GM21737 (cell line): ENCODE results near the gene DNAJC6.
"Not testable (repeated sequence)": the region's sequence is repeated elsewhere in the genome, so short reads cannot be mapped to it uniquely, and the experiment has no call there.

Experiments
- ATAC-seq: cut with Tn5 transposase; IDR thresholded peaks from one replicate; pipeline ENCODE4 v1.9.1; 2021; ENCODE audit warnings: mild to moderate bottlenecking, moderate library complexity; ENCODE audit not compliant: unreplicated experiment

DNAJC6 gene

DNA sequence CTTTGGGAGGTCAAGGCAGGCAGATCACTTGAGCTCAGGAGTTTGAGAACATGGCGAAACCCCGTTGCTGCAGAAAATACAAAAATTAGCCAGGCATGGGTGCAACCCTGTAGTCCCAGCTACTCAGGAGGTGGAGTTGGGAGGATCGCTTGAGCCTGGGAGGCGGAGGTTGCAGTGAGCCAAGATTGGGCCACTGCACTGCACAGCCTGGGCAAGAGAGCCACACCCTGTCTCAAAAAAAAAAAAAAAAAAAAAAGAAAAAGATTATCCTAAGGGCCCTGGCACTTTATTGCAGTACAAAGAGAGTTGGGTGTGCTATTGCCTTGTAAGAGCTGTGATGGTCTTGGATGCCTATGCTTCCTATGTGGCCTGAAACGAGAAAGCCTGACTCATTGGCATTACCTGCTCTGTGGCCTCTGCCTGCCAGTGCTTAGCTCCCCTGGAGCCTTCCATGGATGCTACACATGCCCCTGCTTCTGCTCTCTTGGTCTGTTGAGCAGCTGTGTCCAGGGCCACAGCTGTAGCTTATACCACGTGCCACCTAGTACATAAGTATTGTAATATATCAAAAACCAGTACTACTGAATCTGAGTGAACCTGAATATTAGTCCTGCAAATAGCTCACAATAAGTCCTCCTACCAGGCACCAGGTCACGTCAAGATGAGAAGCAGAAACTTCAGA lies 45.8 kb downstream of the DNAJC6 start:
- no peak for ATAC-seq

DNA sequence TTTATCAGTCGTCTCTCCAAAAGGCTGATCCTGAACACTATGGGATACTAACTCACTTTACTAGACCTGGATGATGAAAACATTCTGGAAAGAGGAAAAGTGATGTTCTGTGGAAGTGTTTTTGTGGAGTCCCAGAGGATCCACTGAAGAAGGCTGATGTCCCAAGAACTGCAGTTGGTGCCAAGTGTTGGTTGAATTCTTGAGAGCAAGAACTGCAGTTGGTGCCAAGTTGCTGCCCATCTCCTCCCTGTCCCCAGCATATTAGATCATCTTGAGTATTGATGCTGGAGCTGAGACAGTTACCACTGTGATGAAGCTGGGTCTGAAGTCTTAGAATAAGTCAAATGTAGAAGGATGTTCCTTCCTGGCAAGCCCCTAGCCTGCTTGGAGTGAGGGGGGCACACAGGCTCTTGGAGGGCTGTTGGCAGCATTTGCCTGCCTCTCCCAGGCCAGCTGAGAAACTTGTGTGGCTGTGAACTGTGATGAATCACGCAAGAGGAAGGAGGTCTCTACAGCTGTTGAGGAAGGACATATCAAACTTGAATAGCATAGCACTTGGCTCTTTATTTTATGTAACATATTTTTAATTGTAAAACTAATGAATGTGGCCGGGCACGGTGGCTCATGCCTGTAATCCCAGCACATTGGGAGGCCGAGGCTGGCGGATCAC lies 48.1 kb downstream of the DNAJC6 start:
- no peak for ATAC-seq

DNA sequence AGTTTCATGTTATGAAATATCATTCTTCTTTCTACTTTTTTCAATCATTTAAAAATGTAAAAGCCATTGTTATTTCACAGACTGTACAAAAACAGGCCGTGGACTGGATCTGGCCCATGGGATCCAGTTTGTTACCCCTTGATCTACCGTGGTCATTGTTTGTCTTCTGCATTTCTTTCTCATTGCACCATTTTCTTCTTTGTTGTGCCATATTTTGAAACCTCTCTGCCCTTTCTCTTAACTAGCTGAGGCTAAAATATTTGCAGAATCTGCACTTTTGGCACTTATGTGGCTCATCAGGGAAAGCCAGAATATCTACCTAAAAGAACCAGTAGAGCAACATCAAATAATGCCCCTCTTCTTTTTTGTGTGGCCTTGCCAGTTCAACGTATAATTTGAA lies 50.5 kb downstream of the DNAJC6 start:
- ATAC-seq: no peak

- ATAC-seq: no peak
Observed at GRCh38 chr1:65360648-65361047, 51.3 kb downstream of the DNAJC6 start.

- ATAC-seq: no peak
Observed at GRCh38 chr1:65362545-65362944, 53.2 kb downstream of the DNAJC6 start.

- ATAC-seq: no peak
Observed at GRCh38 chr1:65363484-65363883, 54.1 kb downstream of the DNAJC6 start.

DNA sequence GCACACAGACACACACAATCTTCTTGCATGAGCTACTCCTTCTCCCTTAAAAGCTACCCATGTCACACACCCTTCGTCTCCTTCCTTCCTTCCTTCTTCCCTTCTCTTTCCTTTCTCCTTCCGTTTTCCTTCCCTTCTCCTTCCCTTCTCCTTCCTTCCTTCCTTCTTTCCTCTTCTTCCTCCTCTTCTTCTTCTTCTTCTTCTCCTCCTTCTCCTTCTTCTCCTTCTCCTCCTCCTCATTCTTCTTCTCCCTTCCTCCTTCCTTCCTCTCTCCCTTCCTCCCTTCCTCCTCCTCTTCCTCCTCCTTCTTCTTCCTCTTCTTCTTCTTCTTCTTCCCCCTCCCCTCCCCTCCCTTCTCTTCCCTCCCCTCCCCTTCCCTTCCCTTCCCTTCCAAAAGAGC lies 59.1 kb downstream of the DNAJC6 start:
- no peak for ATAC-seq

DNA sequence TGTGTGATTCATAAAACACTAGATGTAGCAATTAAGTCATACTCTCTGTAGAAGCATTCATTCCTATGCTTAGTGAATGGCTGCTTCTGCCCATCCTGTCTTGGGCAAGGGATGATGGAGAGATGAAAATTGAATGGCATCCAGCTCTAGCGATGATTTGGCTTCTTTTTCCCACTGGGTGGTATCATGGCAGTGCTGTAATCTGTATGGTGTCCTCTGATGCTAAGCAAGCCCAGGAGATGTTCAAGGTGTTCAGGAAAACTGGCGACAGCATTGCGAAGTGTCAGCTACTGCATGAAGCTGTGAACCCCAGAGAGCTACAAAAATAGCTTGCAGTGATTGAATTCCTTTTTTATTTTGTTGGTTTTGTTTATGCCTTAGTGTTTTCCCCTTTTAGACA lies 62.2 kb downstream of the DNAJC6 start:
- no peak for ATAC-seq

- no peak for ATAC-seq
Observed at GRCh38 chr1:65372557-65372956, 63.2 kb downstream of the DNAJC6 start.

GRCh38 chr1:65377496-65378246 lies 68.3 kb downstream of the DNAJC6 start:
- no peak for ATAC-seq

- no peak for ATAC-seq
Observed at GRCh38 chr1:65378247-65378946, 69.1 kb downstream of the DNAJC6 start.

DNA sequence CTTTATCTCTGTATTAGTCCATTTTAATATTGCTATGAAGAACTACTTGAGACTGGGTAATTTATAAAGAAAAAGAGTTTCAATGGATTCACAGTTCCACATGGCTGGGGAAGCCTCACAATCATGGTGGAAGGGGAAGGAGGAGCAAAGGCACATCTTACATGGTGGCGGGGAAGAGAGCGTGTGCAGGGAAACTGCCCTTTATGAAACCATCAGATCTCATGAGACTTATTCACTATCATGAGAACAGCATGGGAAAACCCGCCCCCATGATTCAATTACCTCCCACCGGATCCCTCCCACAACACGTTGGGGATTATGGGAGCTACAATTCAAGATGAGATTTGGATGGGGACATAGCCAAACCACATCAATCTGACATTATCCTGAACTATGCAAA lies 75.1 kb downstream of the DNAJC6 start:
- ATAC-seq: not testable (repeated sequence)

DNA sequence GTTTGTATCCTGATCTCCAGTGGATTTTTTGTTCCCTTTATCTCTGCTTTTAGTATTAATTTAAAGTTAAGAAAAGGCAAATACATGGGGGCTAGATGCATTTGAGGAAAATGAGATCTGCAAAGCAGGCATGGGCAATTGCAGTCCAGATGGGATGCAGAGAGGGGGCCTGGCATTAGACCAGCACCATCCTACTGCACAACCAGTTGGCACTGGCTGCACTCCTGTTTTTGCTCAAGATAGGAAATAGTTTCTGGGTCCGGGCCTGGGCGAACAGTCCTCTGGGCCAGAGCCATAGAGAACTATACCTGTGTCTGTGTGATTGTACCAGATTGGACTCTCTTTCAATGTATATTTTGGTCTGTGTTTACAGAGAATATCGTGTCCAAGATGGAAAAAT lies 77.1 kb downstream of the DNAJC6 start:
- ATAC-seq: no peak

- ATAC-seq: no peak
Observed at GRCh38 chr1:65387821-65388220, 78.5 kb downstream of the DNAJC6 start.

DNA sequence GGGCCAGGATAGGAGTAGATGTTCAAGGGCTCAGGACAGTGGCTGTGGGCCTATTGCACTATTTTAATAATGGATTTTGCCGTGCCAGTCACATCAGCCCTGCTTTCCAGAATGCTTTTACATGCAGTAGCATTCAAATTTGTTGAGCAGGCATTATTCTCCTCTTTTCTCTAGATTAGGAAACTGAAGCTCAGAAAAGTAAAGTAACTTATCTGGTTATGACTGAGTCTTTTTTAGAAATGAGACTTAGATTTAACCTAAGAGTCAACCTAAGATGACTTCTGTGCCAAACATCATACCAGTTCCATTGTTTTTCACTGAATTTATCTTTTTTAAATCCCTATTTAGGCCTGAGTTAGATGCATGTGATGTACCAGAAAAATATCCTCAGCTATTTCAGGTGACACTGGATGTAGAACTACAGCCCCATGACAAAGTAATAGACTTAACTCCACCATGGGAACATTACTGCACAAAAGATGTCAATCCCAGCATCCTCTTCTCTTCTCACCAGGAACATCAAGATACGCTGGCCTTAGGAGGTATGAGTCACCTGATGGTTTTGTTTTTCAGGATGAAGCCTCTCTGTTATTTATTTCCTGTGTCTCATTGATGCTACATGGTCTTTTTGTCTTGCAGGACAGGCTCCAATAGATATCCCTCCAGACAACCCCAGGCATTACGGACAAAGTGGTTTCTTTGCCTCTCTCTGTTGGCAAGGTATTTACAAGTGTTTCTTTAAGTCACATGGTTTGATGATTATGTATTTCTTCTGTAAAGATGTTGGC lies 79.8 kb downstream of the DNAJC6 start:
- ATAC-seq: no peak

DNA sequence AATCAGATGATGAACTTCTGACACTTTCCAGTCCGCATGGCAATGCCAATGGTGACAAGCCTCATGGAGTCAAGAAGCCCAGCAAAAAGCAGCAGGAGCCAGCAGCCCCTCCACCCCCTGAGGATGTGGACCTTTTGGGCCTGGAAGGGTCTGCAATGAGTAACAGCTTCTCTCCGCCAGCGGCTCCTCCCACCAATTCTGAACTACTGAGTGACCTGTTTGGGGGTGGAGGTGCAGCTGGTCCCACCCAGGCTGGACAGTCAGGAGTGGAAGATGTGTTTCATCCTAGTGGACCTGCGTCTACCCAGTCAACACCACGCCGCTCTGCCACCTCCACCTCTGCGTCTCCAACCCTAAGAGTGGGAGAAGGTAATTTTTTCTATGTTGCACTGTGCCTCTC lies 83.2 kb downstream of the DNAJC6 start:
- ATAC-seq: no peak

DNA sequence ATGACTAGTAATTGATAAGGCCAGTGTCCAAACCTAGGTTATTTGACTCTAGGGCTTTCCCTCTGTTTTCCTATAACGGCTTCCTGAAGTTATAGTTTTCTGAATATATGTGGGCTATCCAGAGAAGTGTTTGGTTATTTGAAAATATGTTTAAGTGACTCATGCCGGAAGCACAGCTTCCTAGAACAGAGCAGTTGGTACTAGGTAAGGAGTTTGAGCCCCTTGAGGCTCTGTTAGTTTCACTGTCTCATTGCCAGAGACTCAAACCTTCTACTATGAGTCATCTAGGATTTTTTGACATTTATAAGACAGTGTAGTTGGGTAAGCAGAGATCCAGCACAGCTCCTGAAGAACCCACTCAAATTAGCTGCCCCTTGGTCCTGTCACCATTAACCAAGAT lies 84.0 kb downstream of the DNAJC6 start:
- ATAC-seq: peak; percentile 84

- ATAC-seq: no peak
Observed at GRCh38 chr1:65393928-65394327, 84.6 kb downstream of the DNAJC6 start.

DNA sequence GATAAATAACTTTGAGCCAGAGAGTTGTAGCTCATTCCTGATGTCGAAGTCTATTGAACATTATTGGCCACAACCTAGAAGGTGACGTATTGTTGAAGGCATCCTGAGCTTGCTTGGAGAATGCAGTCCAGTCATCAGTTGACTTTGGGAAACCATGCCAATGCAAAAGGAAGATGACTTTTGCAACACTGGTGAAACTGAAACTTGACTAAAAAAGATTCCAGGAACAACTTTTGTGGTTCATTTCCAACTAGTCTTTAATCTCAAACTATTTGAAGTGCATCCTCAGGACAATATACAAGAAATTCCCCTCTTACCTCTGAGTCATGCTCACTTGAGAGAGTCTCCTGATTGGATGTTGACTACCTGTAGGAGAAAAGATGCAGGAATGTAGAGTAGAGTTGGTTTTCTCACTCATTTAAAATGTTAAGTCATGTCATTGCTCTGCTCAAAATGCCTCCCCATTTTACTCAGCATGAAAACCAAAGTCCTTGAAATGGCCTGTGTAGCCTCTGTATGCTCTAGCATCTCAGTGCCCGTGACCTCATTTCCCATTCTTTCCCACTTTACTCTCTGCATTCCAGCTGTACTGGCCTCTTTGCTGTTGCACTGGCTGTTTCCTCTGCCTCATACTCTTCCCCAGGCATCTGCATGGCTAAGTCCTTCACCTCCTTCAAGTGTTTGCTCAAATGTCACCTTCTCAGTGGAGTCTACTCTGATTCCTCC lies 86.7 kb downstream of the DNAJC6 start:
- ATAC-seq: no peak

DNA sequence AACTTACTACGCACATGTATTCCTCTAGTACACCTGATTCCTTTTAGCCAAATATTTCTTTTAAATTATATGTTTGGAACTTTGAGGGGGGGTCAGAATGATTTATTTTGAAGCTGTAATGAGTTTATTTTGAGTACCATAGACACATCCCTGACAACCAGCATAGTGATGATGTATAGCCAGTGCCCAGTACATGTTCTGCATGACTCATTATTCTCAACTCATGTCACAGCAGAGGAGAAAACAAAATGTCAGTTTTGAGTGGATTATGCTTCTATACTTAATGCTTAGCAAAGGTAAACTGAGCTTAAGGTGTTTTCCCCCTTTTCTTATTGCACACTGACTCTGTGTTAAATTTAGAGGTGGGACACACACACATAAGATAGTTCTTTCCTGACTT lies 88.7 kb downstream of the DNAJC6 start:
- no peak for ATAC-seq
